HT-29 (cell line): Measurements from ENCODE around the gene MIS18BP1. TPM values are rescaled to one million over a fixed set of nuclear protein-coding genes. Genes with fewer than 3 reads are reported as not detected.
"Not testable (repeated sequence)": the region's sequence is repeated elsewhere in the genome, so short reads cannot be mapped to it uniquely, and the experiment has no call there.

Experiments used
- DNase-seq: peaks from one replicate; pipeline ENCODE4 v3.0.0-alpha.2; 2015; ENCODE audit warnings: low spot score
- total RNA-seq: library from RNA; depleted of rRNA; stranded (reverse); fragments of >200 nt; shearing (Covaris generic); gene quantifications from 2 replicates; pipeline ENCODE4 v1.2.3, GENCODE V29; 2014; rRNA removed

Gene MIS18BP1
- 8.0 and 13.4 TPM in 2 replicates for total RNA-seq

GRCh38 chr14:45253070-45253753, at the start of gene MIS18BP1:
Gene MIS18BP1 (minus strand): TSS chr14:45253202. CDS start chr14:45247286, 5,916 bp downstream.
- peak; percentile 89 for DNase-seq

- DNase-seq, result no peak
Observed at GRCh38 chr14:45298423-45299117, 45.6 kb upstream of the MIS18BP1 start.

GRCh38 chr14:45294796-45295195, 41.8 kb upstream of the MIS18BP1 start:
- not testable (repeated sequence) for DNase-seq

GRCh38 chr14:45290547-45290946, 37.5 kb upstream of the MIS18BP1 start:
- DNase-seq, result no peak

- no peak for DNase-seq
Observed at GRCh38 chr14:45287610-45288009, 34.6 kb upstream of the MIS18BP1 start.

GRCh38 chr14:45284802-45285201, 31.8 kb upstream of the MIS18BP1 start:
- DNase-seq, result no peak

- not testable (repeated sequence) for DNase-seq
Observed at GRCh38 chr14:45281731-45282400, 28.9 kb upstream of the MIS18BP1 start.

GRCh38 chr14:45271858-45272537, 19.0 kb upstream of the MIS18BP1 start:
- DNase-seq, result no peak

- DNase-seq, result no peak
Observed at GRCh38 chr14:45270031-45270430, 17.0 kb upstream of the MIS18BP1 start.

- DNase-seq, result no peak
Observed at GRCh38 chr14:45267071-45267470, 14.1 kb upstream of the MIS18BP1 start.

- no peak for DNase-seq
Observed at GRCh38 chr14:45262637-45263036, 9.6 kb upstream of the MIS18BP1 start.

GRCh38 chr14:45261209-45261608, 8.2 kb upstream of the MIS18BP1 start:
- no peak for DNase-seq

GRCh38 chr14:45258805-45259204, 5.8 kb upstream of the MIS18BP1 start:
- no peak for DNase-seq

GRCh38 chr14:45258073-45258472, 5.1 kb upstream of the MIS18BP1 start:
- DNase-seq, result no peak

- no peak for DNase-seq
Observed at GRCh38 chr14:45254771-45255170, 1.8 kb upstream of the MIS18BP1 start.

- DNase-seq, result no peak
Observed at GRCh38 chr14:45253754-45254310, 830 bp upstream of the MIS18BP1 start.

- peak; percentile 35 for DNase-seq
Observed at GRCh38 chr14:45252366-45253069, 484 bp downstream of the MIS18BP1 start.

- DNase-seq, result peak; percentile 27
Observed at GRCh38 chr14:45251912-45252311, 1.1 kb downstream of the MIS18BP1 start.

- no peak for DNase-seq
Observed at GRCh38 chr14:45249856-45250575, 3.0 kb downstream of the MIS18BP1 start.

GRCh38 chr14:45247427-45247826, 5.6 kb downstream of the MIS18BP1 start:
- DNase-seq, result no peak
